GM23338 (cell line): ENCODE measurements around the gene HSPD1. TPM values are rescaled to one million over a fixed set of nuclear protein-coding genes. Genes with fewer than 3 reads are reported as not detected.

Experiments
- ATAC-seq: fragments of 200-7000 bp; cut with Tn5 transposase; 3 replicates; pipeline ENCODE4 v1.9.1; 2020
- DNase-seq: peaks from one replicate; pipeline ENCODE4 v3.0.0-alpha.2; 2015; ENCODE audit warnings: low spot score
- H2AFZ ChIP-seq: fragments of 200-600 bp; sonication (generic); 2 replicates; pipeline ENCODE4 v1.8.0; 2016; ENCODE audit warnings: antibody characterized with exemption, mild to moderate bottlenecking, moderate library complexity
- H3F3A ChIP-seq: fragments of 200-600 bp; sonication (generic); replicated peaks from 2 replicates; pipeline ENCODE4 v1.8.0; 2017; ENCODE audit warnings: antibody characterized with exemption, mixed run types, low read depth
- H3K27ac ChIP-seq: fragments of 200-600 bp; sonication (generic); 2 replicates; pipeline ENCODE4 v1.6.1; 2016; ENCODE audit warnings: low read depth
- H3K27me3 ChIP-seq: fragments of 200-600 bp; sonication (generic); 2 replicates; pipeline ENCODE4 v1.8.0; 2016; ENCODE audit warnings: mild to moderate bottlenecking, mixed run types, moderate library complexity; ENCODE audit not compliant: insufficient read depth
- H3K36me3 ChIP-seq: fragments of 200-600 bp; sonication (generic); 2 replicates; pipeline ENCODE4 v1.8.0; 2016; ENCODE audit warnings: mild to moderate bottlenecking; ENCODE audit not compliant: insufficient read depth
- H3K4me1 ChIP-seq: fragments of 200-600 bp; sonication (generic); 2 replicates; pipeline ENCODE4 v1.8.0; 2016; ENCODE audit warnings: mild to moderate bottlenecking, moderate library complexity; ENCODE audit not compliant: insufficient read depth
- H3K4me2 ChIP-seq: fragments of 200-600 bp; sonication (generic); 2 replicates; pipeline ENCODE4 v1.7.1; 2017; ENCODE audit warnings: mixed run types
- H3K4me3 ChIP-seq: fragments of 200-600 bp; sonication (generic); 2 replicates; pipeline ENCODE4 v1.6.1; 2016; ENCODE audit warnings: mixed run types
- H3K79me2 ChIP-seq: fragments of 200-600 bp; sonication (generic); replicated peaks from 2 replicates; pipeline ENCODE4 v1.8.0; 2017; ENCODE audit warnings: mild to moderate bottlenecking; ENCODE audit not compliant: insufficient read depth
- H3K9me2 ChIP-seq: fragments of 200-600 bp; sonication (generic); 2 replicates; pipeline ENCODE4 v1.8.0; 2017; ENCODE audit not compliant: insufficient read depth
- H4K20me1 ChIP-seq: fragments of 200-600 bp; sonication (generic); replicated peaks from 2 replicates; pipeline ENCODE4 v1.8.0; 2017; ENCODE audit warnings: mild to moderate bottlenecking; ENCODE audit not compliant: insufficient read depth
- H3K27ac Mint-ChIP-seq: 2 replicates; pipeline ENCODE4 v1.8.0; 2020; ENCODE audit warnings: inconsistent platforms, mild to moderate bottlenecking, moderate library complexity, mixed read lengths
- H3K27me3 Mint-ChIP-seq: 3 replicates; pipeline ENCODE4 v1.8.0; 2022; ENCODE audit warnings: low read depth, mild to moderate bottlenecking, moderate library complexity, mixed read lengths, inconsistent platforms; ENCODE audit not compliant: insufficient read depth, poor library complexity
- H3K36me3 Mint-ChIP-seq: 3 replicates; pipeline ENCODE4 v1.8.0; 2021; ENCODE audit warnings: low read depth, mild to moderate bottlenecking, inconsistent platforms, moderate library complexity, mixed read lengths
- H3K4me1 Mint-ChIP-seq: 3 replicates; pipeline ENCODE4 v1.8.0; 2020; ENCODE audit warnings: mild to moderate bottlenecking, inconsistent platforms, mixed read lengths
- H3K4me3 Mint-ChIP-seq: 3 replicates; pipeline ENCODE4 v1.8.0; 2021; ENCODE audit warnings: moderate library complexity, mild to moderate bottlenecking, inconsistent platforms, mixed read lengths
- H3K9me3 Mint-ChIP-seq: 3 replicates; pipeline ENCODE4 v1.8.0; 2020; ENCODE audit warnings: moderate library complexity, mild to moderate bottlenecking, inconsistent platforms, mixed read lengths
- CREB1 ChIP-seq: fragments of 250-450 bp; sonication (Bioruptor Pico); IDR thresholded peaks from 2 replicates; pipeline ENCODE4 v1.5.0; 2020; ENCODE audit warnings: low read depth, mild to moderate bottlenecking, moderate library complexity
- EZH2 ChIP-seq: fragments of 200-600 bp; sonication (generic); IDR thresholded peaks from one replicate; pipeline ENCODE4 v1.8.0; 2017; ENCODE audit warnings: antibody characterized with exemption, mild to moderate bottlenecking, low read depth; ENCODE audit not compliant: unreplicated experiment
- EZH2phosphoT487 ChIP-seq: fragments of 200-600 bp; sonication (generic); IDR thresholded peaks from one replicate; pipeline ENCODE4 v1.8.1; 2018; ENCODE audit warnings: antibody characterized with exemption; ENCODE audit not compliant: unreplicated experiment
- NANOG ChIP-seq: IDR thresholded peaks from 2 replicates; pipeline ENCODE4 v1.6.1; 2016; ENCODE audit warnings: antibody characterized with exemption, borderline replicate concordance
- POLR2AphosphoS5 ChIP-seq: IDR thresholded peaks from 2 replicates; pipeline ENCODE4 v1.6.1; 2016; ENCODE audit warnings: antibody characterized with exemption, low read depth
- STAT1 ChIP-seq: IDR thresholded peaks from one replicate; pipeline ENCODE4 v1.6.1; 2016; ENCODE audit warnings: antibody characterized with exemption; ENCODE audit not compliant: unreplicated experiment
- ZNF114 ChIP-seq: fragments of 250-450 bp; sonication (Bioruptor Pico); IDR thresholded peaks from 2 replicates; pipeline ENCODE4 v1.5.0; 2020; ENCODE audit warnings: mild to moderate bottlenecking, moderate library complexity
- polyA plus RNA-seq: library from polyadenylated mRNA; unstranded; fragments of >200 nt; fragmentation: Nextera tagmentation; extraction: Ambion mirVana; gene quantifications from 2 replicates; pipeline ENCODE4 v1.2.1, GENCODE V29; 2016
- total RNA-seq: library from RNA; depleted of rRNA; stranded (reverse); fragments of >200 nt; shearing (Covaris generic); gene quantifications from 2 replicates; pipeline ENCODE4 v1.2.3, GENCODE V29; 2014
- TF ChIP-seq, protein P1 (sequence below): fragments of 250-450 bp; sonication (Bioruptor Pico); IDR thresholded peaks from 2 replicates; pipeline ENCODE4 v1.5.0; 2020; ENCODE audit warnings: mild to moderate bottlenecking, moderate library complexity
- TF ChIP-seq, protein P2 (sequence below): IDR thresholded peaks from 2 replicates; pipeline ENCODE4 v1.6.1; 2016; ENCODE audit warnings: antibody characterized with exemption
- TF ChIP-seq, protein P3 (sequence below), 2 experiments: fragments of 200-600 bp in 1 of 2; sonication (generic) in 1 of 2; conservative IDR thresholded peaks; 2 replicates each; pipeline versions ENCODE4 v1.5.1 to v1.6.1; 2016 to 2017; ENCODE audit warnings: antibody characterized with exemption in 2 of 2, low read depth in 2 of 2, mild to moderate bottlenecking in 2 of 2, moderate library complexity in 1 of 2
- TF ChIP-seq, protein P4 (sequence below): IDR thresholded peaks from one replicate; pipeline ENCODE4 v1.6.1; 2018; ENCODE audit warnings: antibody characterized with exemption; ENCODE audit not compliant: unreplicated experiment

HSPD1 gene
- total and polyA plus RNA-seq, 2 experiments from 2014 or later = 880 to 1,188 TPM

DNA sequence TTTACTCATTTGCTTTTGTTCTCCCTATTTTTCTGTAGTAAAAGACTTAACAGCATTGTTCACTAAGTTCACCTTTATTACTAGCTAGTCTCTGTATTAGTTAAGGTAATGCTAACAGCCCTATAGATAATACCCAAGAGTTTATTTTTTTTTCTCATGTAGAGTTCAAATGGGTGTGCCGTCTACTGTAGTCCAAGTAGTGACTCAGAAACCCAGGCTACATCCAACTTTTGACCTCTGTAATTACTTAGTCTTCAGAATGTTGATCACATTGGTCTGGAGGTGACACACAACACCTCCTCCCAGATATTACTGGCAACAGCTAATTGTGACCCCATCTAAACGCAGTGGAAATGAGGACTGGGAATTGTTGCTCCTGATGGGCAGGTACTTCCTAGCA, 38.6 kb downstream of the HSPD1 start (continued):
- TF ChIP-seq, protein P1, sequence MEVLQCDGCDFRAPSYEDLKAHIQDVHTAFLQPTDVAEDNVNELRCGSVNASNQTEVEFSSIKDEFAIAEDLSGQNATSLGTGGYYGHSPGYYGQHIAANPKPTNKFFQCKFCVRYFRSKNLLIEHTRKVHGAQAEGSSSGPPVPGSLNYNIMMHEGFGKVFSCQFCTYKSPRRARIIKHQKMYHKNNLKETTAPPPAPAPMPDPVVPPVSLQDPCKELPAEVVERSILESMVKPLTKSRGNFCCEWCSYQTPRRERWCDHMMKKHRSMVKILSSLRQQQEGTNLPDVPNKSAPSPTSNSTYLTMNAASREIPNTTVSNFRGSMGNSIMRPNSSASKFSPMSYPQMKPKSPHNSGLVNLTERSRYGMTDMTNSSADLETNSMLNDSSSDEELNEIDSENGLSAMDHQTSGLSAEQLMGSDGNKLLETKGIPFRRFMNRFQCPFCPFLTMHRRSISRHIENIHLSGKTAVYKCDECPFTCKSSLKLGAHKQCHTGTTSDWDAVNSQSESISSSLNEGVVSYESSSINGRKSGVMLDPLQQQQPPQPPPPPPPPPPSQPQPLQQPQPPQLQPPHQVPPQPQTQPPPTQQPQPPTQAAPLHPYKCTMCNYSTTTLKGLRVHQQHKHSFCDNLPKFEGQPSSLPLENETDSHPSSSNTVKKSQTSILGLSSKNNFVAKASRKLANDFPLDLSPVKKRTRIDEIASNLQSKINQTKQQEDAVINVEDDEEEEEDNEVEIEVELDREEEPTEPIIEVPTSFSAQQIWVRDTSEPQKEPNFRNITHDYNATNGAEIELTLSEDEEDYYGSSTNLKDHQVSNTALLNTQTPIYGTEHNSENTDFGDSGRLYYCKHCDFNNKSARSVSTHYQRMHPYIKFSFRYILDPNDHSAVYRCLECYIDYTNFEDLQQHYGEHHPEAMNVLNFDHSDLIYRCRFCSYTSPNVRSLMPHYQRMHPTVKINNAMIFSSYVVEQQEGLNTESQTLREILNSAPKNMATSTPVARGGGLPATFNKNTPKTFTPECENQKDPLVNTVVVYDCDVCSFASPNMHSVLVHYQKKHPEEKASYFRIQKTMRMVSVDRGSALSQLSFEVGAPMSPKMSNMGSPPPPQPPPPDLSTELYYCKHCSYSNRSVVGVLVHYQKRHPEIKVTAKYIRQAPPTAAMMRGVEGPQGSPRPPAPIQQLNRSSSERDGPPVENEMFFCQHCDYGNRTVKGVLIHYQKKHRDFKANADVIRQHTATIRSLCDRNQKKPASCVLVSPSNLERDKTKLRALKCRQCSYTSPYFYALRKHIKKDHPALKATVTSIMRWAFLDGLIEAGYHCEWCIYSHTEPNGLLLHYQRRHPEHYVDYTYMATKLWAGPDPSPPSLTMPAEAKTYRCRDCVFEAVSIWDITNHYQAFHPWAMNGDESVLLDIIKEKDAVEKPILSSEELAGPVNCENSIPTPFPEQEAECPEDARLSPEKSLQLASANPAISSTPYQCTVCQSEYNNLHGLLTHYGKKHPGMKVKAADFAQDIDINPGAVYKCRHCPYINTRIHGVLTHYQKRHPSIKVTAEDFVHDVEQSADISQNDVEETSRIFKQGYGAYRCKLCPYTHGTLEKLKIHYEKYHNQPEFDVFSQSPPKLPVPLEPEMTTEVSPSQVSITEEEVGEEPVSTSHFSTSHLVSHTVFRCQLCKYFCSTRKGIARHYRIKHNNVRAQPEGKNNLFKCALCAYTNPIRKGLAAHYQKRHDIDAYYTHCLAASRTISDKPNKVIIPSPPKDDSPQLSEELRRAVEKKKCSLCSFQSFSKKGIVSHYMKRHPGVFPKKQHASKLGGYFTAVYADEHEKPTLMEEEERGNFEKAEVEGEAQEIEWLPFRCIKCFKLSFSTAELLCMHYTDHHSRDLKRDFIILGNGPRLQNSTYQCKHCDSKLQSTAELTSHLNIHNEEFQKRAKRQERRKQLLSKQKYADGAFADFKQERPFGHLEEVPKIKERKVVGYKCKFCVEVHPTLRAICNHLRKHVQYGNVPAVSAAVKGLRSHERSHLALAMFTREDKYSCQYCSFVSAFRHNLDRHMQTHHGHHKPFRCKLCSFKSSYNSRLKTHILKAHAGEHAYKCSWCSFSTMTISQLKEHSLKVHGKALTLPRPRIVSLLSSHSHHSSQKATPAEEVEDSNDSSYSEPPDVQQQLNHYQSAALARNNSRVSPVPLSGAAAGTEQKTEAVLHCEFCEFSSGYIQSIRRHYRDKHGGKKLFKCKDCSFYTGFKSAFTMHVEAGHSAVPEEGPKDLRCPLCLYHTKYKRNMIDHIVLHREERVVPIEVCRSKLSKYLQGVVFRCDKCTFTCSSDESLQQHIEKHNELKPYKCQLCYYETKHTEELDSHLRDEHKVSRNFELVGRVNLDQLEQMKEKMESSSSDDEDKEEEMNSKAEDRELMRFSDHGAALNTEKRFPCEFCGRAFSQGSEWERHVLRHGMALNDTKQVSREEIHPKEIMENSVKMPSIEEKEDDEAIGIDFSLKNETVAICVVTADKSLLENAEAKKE (CRISPR knock-in tag) = no peak
- TF ChIP-seq, protein P2, sequence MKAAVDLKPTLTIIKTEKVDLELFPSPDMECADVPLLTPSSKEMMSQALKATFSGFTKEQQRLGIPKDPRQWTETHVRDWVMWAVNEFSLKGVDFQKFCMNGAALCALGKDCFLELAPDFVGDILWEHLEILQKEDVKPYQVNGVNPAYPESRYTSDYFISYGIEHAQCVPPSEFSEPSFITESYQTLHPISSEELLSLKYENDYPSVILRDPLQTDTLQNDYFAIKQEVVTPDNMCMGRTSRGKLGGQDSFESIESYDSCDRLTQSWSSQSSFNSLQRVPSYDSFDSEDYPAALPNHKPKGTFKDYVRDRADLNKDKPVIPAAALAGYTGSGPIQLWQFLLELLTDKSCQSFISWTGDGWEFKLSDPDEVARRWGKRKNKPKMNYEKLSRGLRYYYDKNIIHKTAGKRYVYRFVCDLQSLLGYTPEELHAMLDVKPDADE = no peak
- TF ChIP-seq NANOG (no peak), ZNF114 (no peak), EZH2phosphoT487 (no peak), STAT1 (no peak), POLR2AphosphoS5 (no peak)

DNA sequence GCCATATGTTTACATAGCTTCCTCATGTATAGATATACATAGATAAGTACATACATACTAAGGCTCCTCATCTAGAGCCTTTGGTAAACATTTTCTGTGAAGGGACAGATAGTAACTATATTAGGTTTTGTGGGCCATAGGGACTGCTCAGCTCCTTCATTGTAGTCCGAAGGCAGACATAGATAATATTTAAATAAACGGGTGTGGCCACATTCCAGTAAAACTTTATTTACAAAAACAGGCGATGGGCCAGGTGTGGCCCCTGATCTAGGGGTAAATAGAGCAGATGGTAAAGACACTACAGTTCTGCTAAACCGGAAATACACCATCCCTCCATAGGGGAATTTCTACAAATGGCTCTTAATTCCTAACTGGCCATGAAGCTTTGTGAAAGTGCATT, 39.0 kb downstream of the HSPD1 start:
- no peak overlapping the region for H3K4me3 Mint-ChIP-seq
- no peak for ATAC-seq
- Histone ChIP-seq H3K36me3 (peaks cover 18% of the 10 kb centered on the region), H3K27ac (no peak overlapping the region), H3F3A (0 out of 2 replicates have a peak, but pooled peaks cover 3% of the 10 kb centered on the region), H3K4me3 (no peak overlapping the region), H3K9me2 (no peaks in the 10 kb centered on the region), H3K27me3 (no peaks in the 10 kb centered on the region), H4K20me1 (peaks cover 16% of the 10 kb centered on the region), H3K4me1 (no peaks in the 10 kb centered on the region), H3K4me2 (no peak overlapping the region), H3K79me2 (peaks cover 44% of the 10 kb centered on the region), H2AFZ (no peak overlapping the region)
- H3K27me3 Mint-ChIP-seq = no peaks in the 10 kb centered on the region
- H3K36me3 Mint-ChIP-seq = peaks cover 8% of the 10 kb centered on the region; the same call in 2 of the 3 replicates
- DNase-seq = no peak
- H3K27ac Mint-ChIP-seq = no peak overlapping the region
- no peaks in the 10 kb centered on the region for H3K4me1 Mint-ChIP-seq
- no peaks in the 10 kb centered on the region; the same call in 2 of the 3 replicates for H3K9me3 Mint-ChIP-seq
- TF ChIP-seq, protein P2 = no peak
- TF ChIP-seq STAT1 (no peak), POLR2AphosphoS5 (no peak), EZH2phosphoT487 (no peak), ZNF114 (no peak), NANOG (no peak), CREB1 (CRISPR knock-in tag) (no peak), EZH2 (no peak)
- TF ChIP-seq, protein P3, sequence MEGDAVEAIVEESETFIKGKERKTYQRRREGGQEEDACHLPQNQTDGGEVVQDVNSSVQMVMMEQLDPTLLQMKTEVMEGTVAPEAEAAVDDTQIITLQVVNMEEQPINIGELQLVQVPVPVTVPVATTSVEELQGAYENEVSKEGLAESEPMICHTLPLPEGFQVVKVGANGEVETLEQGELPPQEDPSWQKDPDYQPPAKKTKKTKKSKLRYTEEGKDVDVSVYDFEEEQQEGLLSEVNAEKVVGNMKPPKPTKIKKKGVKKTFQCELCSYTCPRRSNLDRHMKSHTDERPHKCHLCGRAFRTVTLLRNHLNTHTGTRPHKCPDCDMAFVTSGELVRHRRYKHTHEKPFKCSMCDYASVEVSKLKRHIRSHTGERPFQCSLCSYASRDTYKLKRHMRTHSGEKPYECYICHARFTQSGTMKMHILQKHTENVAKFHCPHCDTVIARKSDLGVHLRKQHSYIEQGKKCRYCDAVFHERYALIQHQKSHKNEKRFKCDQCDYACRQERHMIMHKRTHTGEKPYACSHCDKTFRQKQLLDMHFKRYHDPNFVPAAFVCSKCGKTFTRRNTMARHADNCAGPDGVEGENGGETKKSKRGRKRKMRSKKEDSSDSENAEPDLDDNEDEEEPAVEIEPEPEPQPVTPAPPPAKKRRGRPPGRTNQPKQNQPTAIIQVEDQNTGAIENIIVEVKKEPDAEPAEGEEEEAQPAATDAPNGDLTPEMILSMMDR (conservative IDR thresholded peaks at IDR 0.05; ENCODE audit: low read depth in 2 of 2) = no peak
- TF ChIP-seq, protein P4, sequence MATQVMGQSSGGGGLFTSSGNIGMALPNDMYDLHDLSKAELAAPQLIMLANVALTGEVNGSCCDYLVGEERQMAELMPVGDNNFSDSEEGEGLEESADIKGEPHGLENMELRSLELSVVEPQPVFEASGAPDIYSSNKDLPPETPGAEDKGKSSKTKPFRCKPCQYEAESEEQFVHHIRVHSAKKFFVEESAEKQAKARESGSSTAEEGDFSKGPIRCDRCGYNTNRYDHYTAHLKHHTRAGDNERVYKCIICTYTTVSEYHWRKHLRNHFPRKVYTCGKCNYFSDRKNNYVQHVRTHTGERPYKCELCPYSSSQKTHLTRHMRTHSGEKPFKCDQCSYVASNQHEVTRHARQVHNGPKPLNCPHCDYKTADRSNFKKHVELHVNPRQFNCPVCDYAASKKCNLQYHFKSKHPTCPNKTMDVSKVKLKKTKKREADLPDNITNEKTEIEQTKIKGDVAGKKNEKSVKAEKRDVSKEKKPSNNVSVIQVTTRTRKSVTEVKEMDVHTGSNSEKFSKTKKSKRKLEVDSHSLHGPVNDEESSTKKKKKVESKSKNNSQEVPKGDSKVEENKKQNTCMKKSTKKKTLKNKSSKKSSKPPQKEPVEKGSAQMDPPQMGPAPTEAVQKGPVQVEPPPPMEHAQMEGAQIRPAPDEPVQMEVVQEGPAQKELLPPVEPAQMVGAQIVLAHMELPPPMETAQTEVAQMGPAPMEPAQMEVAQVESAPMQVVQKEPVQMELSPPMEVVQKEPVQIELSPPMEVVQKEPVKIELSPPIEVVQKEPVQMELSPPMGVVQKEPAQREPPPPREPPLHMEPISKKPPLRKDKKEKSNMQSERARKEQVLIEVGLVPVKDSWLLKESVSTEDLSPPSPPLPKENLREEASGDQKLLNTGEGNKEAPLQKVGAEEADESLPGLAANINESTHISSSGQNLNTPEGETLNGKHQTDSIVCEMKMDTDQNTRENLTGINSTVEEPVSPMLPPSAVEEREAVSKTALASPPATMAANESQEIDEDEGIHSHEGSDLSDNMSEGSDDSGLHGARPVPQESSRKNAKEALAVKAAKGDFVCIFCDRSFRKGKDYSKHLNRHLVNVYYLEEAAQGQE = no peak
